HAP-1 (cell line): ENCODE results near the gene LLGL2.
"Not testable (repeated sequence)": the region's sequence is repeated elsewhere in the genome, so short reads cannot be mapped to it uniquely, and the experiment has no call there.

Source experiments
- DNase-seq, 2 experiments: peaks; one replicate each; pipeline ENCODE4 v3.0.0-alpha.2; 2016 to 2020; ENCODE audit warnings: low spot score in 2 of 2
- H3K27me3 ChIP-seq: fragments of 250-450 bp; sonication (Bioruptor Pico); 2 replicates; pipeline ENCODE4 v1.5.1; 2020; ENCODE audit warnings: low read depth, mild to moderate bottlenecking, moderate library complexity
- H3K36me3 ChIP-seq: fragments of 250-450 bp; sonication (Bioruptor Pico); replicated peaks from 2 replicates; pipeline ENCODE4 v1.5.1; 2020; ENCODE audit warnings: mild to moderate bottlenecking
- H3K4me1 ChIP-seq: fragments of 250-450 bp; sonication (Bioruptor Pico); 2 replicates; pipeline ENCODE4 v1.5.1; 2020; ENCODE audit warnings: mild to moderate bottlenecking
- H3K4me3 ChIP-seq: fragments of 250-450 bp; sonication (Bioruptor Pico); 2 replicates; pipeline ENCODE4 v1.5.1; 2020; ENCODE audit warnings: mild to moderate bottlenecking, moderate library complexity
- H3K9me3 ChIP-seq: fragments of 250-450 bp; sonication (Bioruptor Pico); 2 replicates; pipeline ENCODE4 v1.5.1; 2020; ENCODE audit warnings: mild to moderate bottlenecking, moderate library complexity
- in situ Hi-C: fragments of 300-500 bp; cut with MboI; formaldehyde crosslinking; loops from 3 replicates; pipeline ENCODE4 v1.14.3; 2020; ENCODE audit warnings: low sequenced_read_pairs, inconsistent platforms, mixed read lengths

The LLGL2 gene

DNA sequence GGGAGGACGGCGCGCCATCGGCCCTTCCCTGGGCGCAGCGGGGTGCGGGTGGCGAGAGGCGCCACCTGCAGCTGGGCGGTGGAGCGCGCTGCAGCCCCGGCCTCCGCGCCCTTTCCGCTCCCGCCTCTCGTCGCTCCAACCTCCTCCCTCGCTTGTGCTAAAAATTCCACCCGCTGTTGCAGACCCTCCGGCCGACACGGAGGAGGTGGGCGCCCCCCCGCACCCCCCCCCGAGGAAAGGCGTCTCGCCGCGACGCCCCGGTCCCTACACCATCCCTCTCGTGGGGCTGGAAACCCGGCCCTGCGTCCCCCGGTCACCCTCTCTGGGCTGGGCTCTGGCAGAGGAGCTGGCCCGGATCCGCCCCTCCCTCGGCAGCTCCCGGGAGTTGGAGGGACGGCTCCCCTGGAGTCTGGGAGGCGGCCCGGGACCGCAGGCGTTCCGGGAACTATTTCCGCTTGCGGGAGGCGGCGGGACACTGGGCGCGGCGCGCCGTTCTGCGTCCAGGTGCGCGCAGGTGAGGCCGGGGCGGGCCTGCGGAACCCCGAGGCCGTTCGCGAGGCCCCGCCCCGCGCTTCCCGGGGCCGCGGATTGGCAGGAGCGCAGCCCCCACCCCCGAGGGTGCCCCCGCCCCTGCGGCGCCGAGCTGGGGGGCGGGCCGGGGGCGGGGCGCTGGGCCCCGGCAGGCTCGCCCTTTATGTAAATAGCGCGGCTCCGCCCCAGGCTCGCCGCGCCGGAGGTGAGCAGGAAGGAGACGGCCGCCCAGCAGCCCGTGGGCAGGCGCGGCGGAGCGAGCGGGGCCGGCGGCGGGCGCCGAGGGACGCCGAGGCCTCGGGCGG lies at the start of gene LLGL2:
Gene LLGL2, plus strand, starts transcription at position 728 of the 836 bp plus-strand sequence. CDS start 17,730 bp downstream, outside the sequence.
- in situ Hi-C loops = no loop called here
- H3K4me3 ChIP-seq = peak within 1 kb of the TSS; percentile 64
- DNase-seq = peak; percentile 86 to 88
- no peaks in the 10 kb centered on the region for H3K27me3 ChIP-seq
- 0 out of 2 replicates have a peak, but pooled peaks cover 5% of the 10 kb centered on the region for H3K4me1 ChIP-seq
- H3K36me3 ChIP-seq = peaks cover 21% of the 10 kb centered on the region
- H3K9me3 ChIP-seq = no peaks in the 10 kb centered on the region

DNA sequence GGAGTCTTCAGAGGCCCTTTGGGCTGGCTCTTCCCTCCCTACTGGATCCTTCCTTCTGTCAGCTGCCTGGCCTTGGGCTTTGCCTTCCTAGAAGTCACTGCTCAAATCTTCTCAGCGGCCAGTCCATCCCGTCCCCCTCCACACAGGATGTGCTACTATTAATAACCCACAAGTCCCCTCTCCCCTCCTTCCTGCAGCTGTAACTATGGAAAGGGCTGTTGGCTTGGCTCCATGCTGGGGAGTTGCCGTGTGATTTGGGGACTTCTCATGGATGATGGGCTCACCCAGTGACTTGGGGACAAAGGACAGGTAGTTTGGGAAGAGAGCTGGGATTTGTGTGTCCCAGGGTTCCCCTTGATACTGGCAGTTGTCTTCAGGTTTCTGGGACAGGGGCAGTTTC lies 49.6 kb upstream of the LLGL2 start:
- in situ Hi-C loops = no loop called here
- H3K4me3 ChIP-seq = no peak overlapping the region

DNA sequence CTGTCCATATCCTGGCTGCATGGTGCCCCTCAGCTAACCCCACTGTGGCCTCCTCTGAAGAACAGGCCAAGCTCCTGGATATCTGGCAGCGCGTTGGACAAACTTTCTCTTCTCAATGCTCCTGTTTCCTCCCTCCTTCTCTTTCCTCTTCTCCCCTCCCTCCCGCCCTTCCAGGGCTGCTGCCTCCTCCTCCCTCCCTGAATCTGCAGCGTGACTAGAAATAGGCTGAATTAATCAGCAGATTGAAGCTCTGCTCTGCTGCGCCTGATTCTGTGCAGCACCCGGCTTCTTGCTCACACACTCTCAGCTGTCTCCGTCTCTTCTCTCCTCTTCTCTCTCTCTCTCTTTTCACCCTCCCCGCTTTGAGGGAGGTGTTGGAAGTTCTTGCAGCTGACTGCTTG lies 49.2 kb upstream of the LLGL2 start:
- no peak for DNase-seq
- Histone ChIP-seq H3K27me3 (no peaks in the 10 kb centered on the region), H3K9me3 (no peaks in the 10 kb centered on the region), H3K4me3 (no peak overlapping the region), H3K36me3 (peaks cover 14% of the 10 kb centered on the region), H3K4me1 (no peaks in the 10 kb centered on the region)
- in situ Hi-C loops = no loop called here

More for the DNA sequence above, 49.6 kb upstream of the LLGL2 start:
- Histone ChIP-seq H3K4me1 (no peaks in the 10 kb centered on the region), H3K36me3 (peaks cover 14% of the 10 kb centered on the region), H3K27me3 (no peaks in the 10 kb centered on the region), H3K9me3 (no peaks in the 10 kb centered on the region)
- no peak for DNase-seq

- H3K36me3 ChIP-seq = peaks cover 14% of the 10 kb centered on the region
- DNase-seq = no peak
- H3K4me1 ChIP-seq = no peaks in the 10 kb centered on the region
Measured at GRCh38 chr17:75476752-75477489, 48.6 kb upstream of the LLGL2 start.

DNA sequence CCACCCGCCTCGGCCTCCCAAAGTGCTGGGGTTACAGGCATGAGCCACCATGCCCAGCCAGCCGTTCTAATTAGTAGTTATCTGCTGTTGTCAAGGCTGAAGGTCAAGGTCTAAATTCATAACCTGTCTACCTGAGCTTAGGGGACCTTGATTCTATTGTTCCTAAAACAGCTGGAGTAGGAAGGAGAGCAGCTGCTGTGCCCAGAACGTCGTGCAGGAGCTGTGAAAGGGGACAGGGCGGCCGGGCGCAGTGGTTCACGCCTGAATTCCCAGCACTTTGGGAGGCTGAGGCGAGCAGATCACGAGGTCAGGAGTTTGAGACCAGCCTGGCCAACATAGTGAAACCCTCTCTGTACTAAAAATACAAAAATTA lies 48.0 kb upstream of the LLGL2 start:
- DNase-seq, H3K4me3 ChIP-seq, H3K27me3 ChIP-seq, H3K4me1 ChIP-seq, H3K9me3 ChIP-seq, in situ Hi-C loops: not testable (repeated sequence)
- peaks cover 13% of the 10 kb centered on the region for H3K36me3 ChIP-seq

More at GRCh38 chr17:75476752-75477489, 48.6 kb upstream of the LLGL2 start:
- in situ Hi-C loops = no loop called here
- Histone ChIP-seq H3K27me3 (no peaks in the 10 kb centered on the region), H3K4me3 (no peak overlapping the region), H3K9me3 (no peaks in the 10 kb centered on the region)

- in situ Hi-C loops = no loop called here
- Histone ChIP-seq H3K27me3 (no peaks in the 10 kb centered on the region), H3K9me3 (no peaks in the 10 kb centered on the region), H3K4me3 (no peak overlapping the region), H3K4me1 (no peaks in the 10 kb centered on the region), H3K36me3 (peaks cover 4% of the 10 kb centered on the region; the same call in 1 of the 2 replicates)
- DNase-seq = no peak
Measured at GRCh38 chr17:75478508-75478907, 47.0 kb upstream of the LLGL2 start.

- in situ Hi-C loops = no loop called here
- no peak overlapping the region for H3K4me3 ChIP-seq
Measured at GRCh38 chr17:75480281-75480680, 45.2 kb upstream of the LLGL2 start.

DNA sequence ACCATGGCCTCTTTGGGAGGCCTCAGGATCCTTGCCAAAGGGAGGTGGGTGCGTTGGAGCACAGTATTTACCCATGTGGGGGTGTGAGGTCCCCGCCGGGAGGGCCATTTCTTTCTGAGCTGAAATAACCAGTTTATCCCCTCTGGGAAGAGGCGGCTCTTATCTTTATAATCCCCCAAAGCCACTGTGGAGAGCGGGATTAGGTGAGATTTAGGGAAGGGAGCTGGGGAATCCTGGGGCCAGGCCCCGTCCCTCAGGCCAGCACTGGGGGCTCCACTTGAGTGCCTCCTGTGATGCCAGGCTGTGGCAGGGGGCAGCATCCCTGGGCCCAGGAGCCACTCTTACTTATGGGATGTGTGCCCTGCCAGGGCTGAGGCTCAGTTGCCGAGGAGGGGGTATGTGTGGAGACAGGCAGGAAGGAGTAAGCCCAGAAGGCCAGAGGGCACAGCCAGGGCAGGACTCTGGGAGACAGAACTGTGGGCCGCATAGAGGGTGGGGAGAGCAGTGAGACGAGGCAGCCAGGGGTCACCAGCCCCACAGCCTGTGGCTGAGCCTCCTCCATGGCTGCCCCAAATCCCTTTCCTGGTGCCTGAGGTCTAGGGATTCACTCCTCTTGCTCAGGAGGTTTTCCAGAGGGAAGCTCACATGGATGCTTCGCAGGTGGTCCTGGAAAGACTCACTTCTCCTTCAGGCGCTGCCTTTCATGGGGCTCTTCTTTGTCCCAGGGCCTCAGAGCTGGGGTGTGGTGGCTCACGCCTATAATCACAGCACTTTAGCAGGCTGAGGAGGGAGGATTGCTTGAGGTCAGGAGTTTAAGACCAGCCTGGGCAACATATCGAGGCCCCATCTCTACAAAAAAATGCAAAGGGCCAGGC lies 44.1 kb upstream of the LLGL2 start:
- no peak for DNase-seq
- H3K9me3 ChIP-seq = no peaks in the 10 kb centered on the region
- H3K4me1 ChIP-seq = no peaks in the 10 kb centered on the region
- H3K36me3 ChIP-seq = no peaks in the 10 kb centered on the region
- no peaks in the 10 kb centered on the region for H3K27me3 ChIP-seq
- in situ Hi-C loops = no loop called here
- no peak overlapping the region for H3K4me3 ChIP-seq

More at GRCh38 chr17:75480281-75480680, 45.2 kb upstream of the LLGL2 start:
- no peak for DNase-seq
- no peaks in the 10 kb centered on the region for H3K27me3 ChIP-seq
- no peaks in the 10 kb centered on the region for H3K4me1 ChIP-seq
- no peaks in the 10 kb centered on the region for H3K36me3 ChIP-seq
- H3K9me3 ChIP-seq = no peaks in the 10 kb centered on the region

- H3K4me1 ChIP-seq = no peaks in the 10 kb centered on the region
- no peaks in the 10 kb centered on the region for H3K36me3 ChIP-seq
- H3K27me3 ChIP-seq = no peaks in the 10 kb centered on the region
- H3K4me3 ChIP-seq = no peak overlapping the region
- no peaks in the 10 kb centered on the region for H3K9me3 ChIP-seq
- DNase-seq = no peak
- in situ Hi-C loops = no loop called here
Measured at GRCh38 chr17:75482098-75482942, 43.2 kb upstream of the LLGL2 start.

DNA sequence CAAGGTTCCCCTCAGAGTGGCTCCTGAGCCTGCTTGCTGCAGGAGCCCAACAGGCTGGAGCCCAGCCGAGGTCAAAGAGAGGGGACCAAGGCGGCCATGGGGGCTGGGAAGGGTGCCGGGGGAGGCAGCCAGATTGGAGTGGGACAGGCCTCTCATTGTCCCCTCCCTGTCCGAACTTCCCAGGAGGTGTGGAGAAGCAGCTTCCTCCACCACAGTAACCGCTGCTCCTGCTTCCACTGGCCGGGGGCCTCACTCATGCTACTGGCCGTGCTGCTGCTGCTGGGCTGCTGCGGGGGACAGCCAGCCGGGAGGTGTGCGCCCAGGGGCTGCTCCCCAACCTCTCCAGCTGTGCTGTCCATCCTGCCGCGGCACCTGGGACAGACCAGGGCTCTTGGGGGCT lies 39.8 kb upstream of the LLGL2 start:
- H3K4me1 ChIP-seq = no peaks in the 10 kb centered on the region
- no peaks in the 10 kb centered on the region for H3K36me3 ChIP-seq
- H3K27me3 ChIP-seq = no peaks in the 10 kb centered on the region
- DNase-seq = no peak
- no peak overlapping the region for H3K4me3 ChIP-seq
- no peaks in the 10 kb centered on the region for H3K9me3 ChIP-seq
- in situ Hi-C loops = no loop called here

GRCh38 chr17:75486151-75486550 lies 39.3 kb upstream of the LLGL2 start:
- no peaks in the 10 kb centered on the region for H3K9me3 ChIP-seq
- in situ Hi-C loops = no loop called here
- no peaks in the 10 kb centered on the region for H3K27me3 ChIP-seq
- H3K36me3 ChIP-seq = no peaks in the 10 kb centered on the region
- no peaks in the 10 kb centered on the region for H3K4me1 ChIP-seq
- no peak overlapping the region for H3K4me3 ChIP-seq
- no peak for DNase-seq

DNA sequence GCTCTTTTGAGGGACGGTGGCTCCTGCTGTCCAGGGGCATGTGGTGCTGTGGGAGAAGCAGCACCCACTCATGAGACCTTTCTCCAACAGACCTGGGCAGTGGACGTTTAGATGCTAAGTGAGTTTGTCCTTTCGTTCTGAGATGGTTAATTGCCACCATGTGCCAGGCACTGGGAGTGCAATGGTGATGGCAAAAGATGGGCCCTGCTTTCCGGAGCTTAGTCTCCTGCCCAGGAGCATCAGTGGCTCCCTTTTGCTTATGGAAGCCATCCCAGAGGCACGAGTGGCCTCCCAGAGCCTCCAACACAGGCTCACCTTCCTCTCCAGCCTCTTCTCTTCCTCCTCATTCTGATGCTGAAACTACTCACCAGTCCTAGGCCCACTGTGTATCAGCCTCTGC lies 38.5 kb upstream of the LLGL2 start:
- in situ Hi-C loops = no loop called here
- no peaks in the 10 kb centered on the region for H3K4me1 ChIP-seq

More for the DNA sequence above, 38.5 kb upstream of the LLGL2 start:
- Histone ChIP-seq H3K4me3 (no peak overlapping the region), H3K36me3 (no peaks in the 10 kb centered on the region; the same call in 1 of the 2 replicates), H3K9me3 (no peaks in the 10 kb centered on the region), H3K27me3 (no peaks in the 10 kb centered on the region)
- DNase-seq = no peak
